MM.1S (cell line): Measurements from ENCODE around the gene CDRT4.

ENCODE experiments used
- DNase-seq: peaks from one replicate; pipeline ENCODE4 v3.0.0-alpha.2; 2015
- H2AFZ ChIP-seq: fragments of 300-600 bp; sonication (generic); 2 replicates; pipeline ENCODE4 v1.6.0; 2016; ENCODE audit warnings: antibody characterized with exemption, low read length
- H3F3A ChIP-seq: fragments of 300-600 bp; sonication (generic); 2 replicates; pipeline ENCODE4 v1.6.1; 2016; ENCODE audit warnings: mild to moderate bottlenecking, antibody characterized with exemption, low read length, moderate library complexity, mixed read lengths; ENCODE audit not compliant: insufficient read depth
- H3K27ac ChIP-seq: fragments of 300-600 bp; sonication (generic); 2 replicates; pipeline ENCODE4 v1.5.1; 2016; ENCODE audit warnings: mild to moderate bottlenecking, low read length
- H3K27me3 ChIP-seq: fragments of 300-600 bp; sonication (generic); replicated peaks from 2 replicates; pipeline ENCODE4 v1.6.0; 2016; ENCODE audit warnings: low read length; ENCODE audit not compliant: insufficient read depth
- H3K36me3 ChIP-seq: fragments of 300-600 bp; sonication (generic); replicated peaks from 2 replicates; pipeline ENCODE4 v1.6.1; 2016; ENCODE audit warnings: mild to moderate bottlenecking, low read length, mixed read lengths; ENCODE audit not compliant: insufficient read depth
- H3K4me1 ChIP-seq: fragments of 300-600 bp; sonication (generic); 2 replicates; pipeline ENCODE4 v1.6.1; 2016; ENCODE audit warnings: low read length, mixed read lengths
- H3K4me2 ChIP-seq: fragments of 300-600 bp; sonication (generic); 2 replicates; pipeline ENCODE4 v1.6.0; 2016; ENCODE audit warnings: low read depth, low read length
- H3K4me3 ChIP-seq: fragments of 300-600 bp; sonication (generic); 2 replicates; pipeline ENCODE4 v1.5.1; 2016; ENCODE audit warnings: low read length, mixed read lengths
- H3K79me2 ChIP-seq: fragments of 300-600 bp; sonication (generic); 2 replicates; pipeline ENCODE4 v1.6.1; 2016; ENCODE audit warnings: mixed run types, low read length, mixed read lengths
- H3K9ac ChIP-seq: fragments of 300-600 bp; sonication (generic); 2 replicates; pipeline ENCODE4 v1.6.1; 2016; ENCODE audit warnings: low read length, mixed read lengths
- H3K9me2 ChIP-seq: fragments of 300-600 bp; sonication (generic); replicated peaks from 2 replicates; pipeline ENCODE4 v1.6.1; 2016; ENCODE audit warnings: mild to moderate bottlenecking, low read length, mixed read lengths; ENCODE audit not compliant: insufficient read depth
- H3K9me3 ChIP-seq: fragments of 300-600 bp; sonication (generic); replicated peaks from 2 replicates; pipeline ENCODE4 v1.6.1; 2016; ENCODE audit warnings: mild to moderate bottlenecking, low read length, mixed read lengths; ENCODE audit not compliant: insufficient read depth
- H4K20me1 ChIP-seq: fragments of 300-600 bp; sonication (generic); 2 replicates; pipeline ENCODE4 v1.6.1; 2016; ENCODE audit warnings: mild to moderate bottlenecking, low read length, moderate library complexity, mixed read lengths; ENCODE audit not compliant: insufficient read depth
- CTCF ChIP-seq: fragments of 300-600 bp; sonication (generic); IDR thresholded peaks from 2 replicates; pipeline ENCODE4 v1.5.1; 2016; ENCODE audit warnings: antibody characterized with exemption, low read length, mixed read lengths
- EZH2 ChIP-seq: fragments of 300-600 bp; sonication (generic); optimal IDR thresholded peaks from 2 replicates; pipeline ENCODE3; 2017; ENCODE audit warnings: low read depth, mild to moderate bottlenecking, antibody characterized with exemption, low read length, mixed read lengths
- EZH2phosphoT487 ChIP-seq: fragments of 300-600 bp; sonication (generic); IDR thresholded peaks from 2 replicates; pipeline ENCODE4 v1.6.1; 2018; ENCODE audit warnings: antibody characterized with exemption, low read length

The CDRT4 gene

GRCh38 chr17:15453246-15453645 is 14.2 kb downstream of the CDRT4 start:
- Histone ChIP-seq H3K27me3 (no peaks in the 10 kb centered on the region), H3K36me3 (no peaks in the 10 kb centered on the region), H3F3A (no peaks in the 10 kb centered on the region), H4K20me1 (no peaks in the 10 kb centered on the region), H3K79me2 (no peaks in the 10 kb centered on the region), H3K4me2 (no peak overlapping the region), H3K9ac (no peak overlapping the region), H3K4me3 (no peak overlapping the region), H3K4me1 (no peaks in the 10 kb centered on the region), H2AFZ (no peak overlapping the region), H3K9me3 (no peaks in the 10 kb centered on the region), H3K9me2 (no peaks in the 10 kb centered on the region), H3K27ac (no peak overlapping the region)
- DNase-seq: no peak
- TF ChIP-seq CTCF: no peak
- no peak for TF ChIP-seq EZH2phosphoT487
- no peak for TF ChIP-seq EZH2

DNA sequence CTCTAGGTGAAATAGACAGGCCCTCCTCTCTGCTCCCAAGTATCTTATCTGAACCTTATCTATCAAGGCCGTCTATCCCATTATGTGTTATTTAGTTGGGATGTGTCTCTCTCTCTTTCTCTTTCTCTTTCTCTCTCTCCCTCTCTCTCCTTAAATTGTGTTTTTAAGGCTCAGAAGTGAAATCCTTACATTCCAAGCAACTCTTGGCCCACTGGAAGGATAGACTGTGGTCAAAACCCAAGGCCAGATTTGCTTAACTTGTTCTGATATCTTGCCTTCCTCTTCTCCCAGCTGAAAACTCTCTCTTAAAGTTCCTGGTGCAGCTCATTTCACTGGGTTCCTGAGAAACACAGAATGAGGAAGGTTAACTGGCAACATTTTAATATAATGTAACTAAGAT is 14.7 kb downstream of the CDRT4 start:
- Histone ChIP-seq H3K27ac (no peak overlapping the region), H4K20me1 (no peaks in the 10 kb centered on the region), H3K27me3 (no peaks in the 10 kb centered on the region), H3K79me2 (no peaks in the 10 kb centered on the region), H3K4me1 (no peaks in the 10 kb centered on the region), H3F3A (no peaks in the 10 kb centered on the region), H3K36me3 (no peaks in the 10 kb centered on the region), H2AFZ (no peak overlapping the region), H3K4me3 (no peak overlapping the region), H3K9me3 (no peaks in the 10 kb centered on the region), H3K4me2 (no peak overlapping the region), H3K9ac (no peak overlapping the region), H3K9me2 (no peaks in the 10 kb centered on the region)
- TF ChIP-seq CTCF (no peak), EZH2 (no peak)
- no peak for DNase-seq

DNA sequence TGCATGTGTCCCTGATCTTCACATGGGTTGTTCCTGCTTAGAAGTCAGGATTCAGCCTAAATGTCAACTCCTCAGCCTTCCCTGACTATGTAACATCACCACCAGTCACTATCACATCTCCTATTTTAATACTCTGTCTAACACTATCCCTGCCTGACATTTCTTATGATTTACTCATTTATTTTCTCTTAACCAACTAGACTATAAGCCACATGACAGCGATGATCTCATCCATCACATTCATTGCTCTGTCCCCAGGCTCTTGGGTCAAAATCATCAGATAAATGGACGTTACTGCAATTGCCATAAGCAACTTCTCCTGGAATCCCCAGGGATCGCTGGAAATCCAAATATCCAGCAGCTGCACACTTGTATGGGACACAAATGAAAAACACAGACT is 15.7 kb downstream of the CDRT4 start:
- DNase-seq: no peak
- H2AFZ ChIP-seq: no peak overlapping the region
- H3K4me1 ChIP-seq: no peaks in the 10 kb centered on the region
- no peak overlapping the region for H3K4me2 ChIP-seq
- H3F3A ChIP-seq: no peaks in the 10 kb centered on the region
- no peaks in the 10 kb centered on the region for H3K9me2 ChIP-seq
- no peaks in the 10 kb centered on the region for H3K79me2 ChIP-seq
- H3K27ac ChIP-seq: no peak overlapping the region
- H3K36me3 ChIP-seq: no peaks in the 10 kb centered on the region
- no peaks in the 10 kb centered on the region for H3K9me3 ChIP-seq
- no peaks in the 10 kb centered on the region for H3K27me3 ChIP-seq
- no peak for TF ChIP-seq EZH2phosphoT487
- TF ChIP-seq CTCF: no peak
- TF ChIP-seq EZH2: no peak
- no peak overlapping the region for H3K9ac ChIP-seq
- H4K20me1 ChIP-seq: no peaks in the 10 kb centered on the region
- no peak overlapping the region for H3K4me3 ChIP-seq
